Activated gamma-delta T cell (primary cell): ENCODE measurements around the gene GRAMD1C.

Experiments used
- DNase-seq: peaks from one replicate; lab custom pipeline; 2025; lab: John Stamatoyannopoulos, UW

GRAMD1C gene

GRCh38 chr3:113852506-113852905, 13.9 kb downstream of the GRAMD1C start:
- DNase-seq: no peak

GRCh38 chr3:113867506-113867905, 28.9 kb downstream of the GRAMD1C start:
- no peak for DNase-seq

- no peak for DNase-seq
Observed at GRCh38 chr3:113873293-113873692, 34.7 kb downstream of the GRAMD1C start.

GRCh38 chr3:113873814-113874526, 35.4 kb downstream of the GRAMD1C start:
- DNase-seq: no peak

GRCh38 chr3:113878403-113878802, 39.8 kb downstream of the GRAMD1C start:
- DNase-seq: no peak

- DNase-seq: no peak
Observed at GRCh38 chr3:113885050-113885449, 46.5 kb downstream of the GRAMD1C start.

- no peak for DNase-seq
Observed at GRCh38 chr3:113890256-113890900, 51.8 kb downstream of the GRAMD1C start.

GRCh38 chr3:113894927-113895326, 56.3 kb downstream of the GRAMD1C start:
- no peak for DNase-seq

GRCh38 chr3:113895964-113896363, 57.4 kb downstream of the GRAMD1C start:
- DNase-seq: no peak

GRCh38 chr3:113896930-113897329, 58.3 kb downstream of the GRAMD1C start:
- DNase-seq: no peak

- no peak for DNase-seq
Observed at GRCh38 chr3:113897373-113897777, 58.8 kb downstream of the GRAMD1C start.

GRCh38 chr3:113898892-113899291, 60.3 kb downstream of the GRAMD1C start:
- DNase-seq: no peak

GRCh38 chr3:113906568-113907140, 68.1 kb downstream of the GRAMD1C start:
- DNase-seq: no peak

- DNase-seq: no peak
Observed at GRCh38 chr3:113908133-113908532, 69.5 kb downstream of the GRAMD1C start.

- no peak for DNase-seq
Observed at GRCh38 chr3:113910966-113911365, 72.4 kb downstream of the GRAMD1C start.

- DNase-seq: no peak
Observed at GRCh38 chr3:113912552-113913236, 74.1 kb downstream of the GRAMD1C start.

GRCh38 chr3:113914646-113915045, 76.1 kb downstream of the GRAMD1C start:
- no peak for DNase-seq

GRCh38 chr3:113927556-113927955, 89.0 kb downstream of the GRAMD1C start:
- no peak for DNase-seq

- DNase-seq: no peak
Observed at GRCh38 chr3:113946831-113947230, 108.2 kb downstream of the GRAMD1C start.

- peak; percentile 64 for DNase-seq
Observed at GRCh38 chr3:113947372-113948014, 108.9 kb downstream of the GRAMD1C start, which contains the start of gene ZDHHC23. TSS of gene ZDHHC23 (plus strand) at chr3:113948013. CDS start at chr3:113948803, 790 bp downstream.

GRCh38 chr3:113948015-113948917, 109.7 kb downstream of the GRAMD1C start:
- peak; percentile 21 for DNase-seq
